ENCODE results near the gene LRRC38.
"Not testable (repeated sequence)": the region's sequence is repeated elsewhere in the genome, so short reads cannot be mapped to it uniquely, and the experiment has no call there.

The LRRC38 gene

GRCh38 chr1:13465515-13465914 is 48.3 kb downstream of the LRRC38 start:
- no peak for DNase-seq

DNA sequence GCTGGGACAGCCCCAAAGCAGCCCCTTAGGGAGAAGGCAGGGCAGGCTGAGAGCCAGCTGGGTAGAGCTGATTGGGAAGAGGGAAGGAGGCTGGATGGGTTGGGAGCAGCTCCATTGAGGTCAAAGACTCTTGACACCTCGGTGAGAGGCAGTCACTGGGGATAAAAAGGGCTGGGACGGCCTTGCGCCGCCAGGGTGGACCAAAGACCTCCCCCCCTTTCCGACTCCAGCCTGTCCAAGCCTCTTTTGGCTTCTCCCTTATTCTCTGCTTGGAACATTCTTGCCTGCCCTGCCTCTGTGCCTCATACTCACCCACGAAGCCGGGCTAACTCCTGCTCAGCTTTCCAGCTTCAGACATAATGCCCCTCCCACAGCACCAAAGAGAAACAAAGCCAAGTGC is 51.1 kb downstream of the LRRC38 start:
- DNase-seq: no peak

GRCh38 chr1:13461977-13462376 is 51.8 kb downstream of the LRRC38 start:
- DNase-seq: no peak

GRCh38 chr1:13456904-13457532 is 56.8 kb downstream of the LRRC38 start:
- DNase-seq: no peak

GRCh38 chr1:13451399-13451965 is 62.3 kb downstream of the LRRC38 start:
- no peak for DNase-seq

DNA sequence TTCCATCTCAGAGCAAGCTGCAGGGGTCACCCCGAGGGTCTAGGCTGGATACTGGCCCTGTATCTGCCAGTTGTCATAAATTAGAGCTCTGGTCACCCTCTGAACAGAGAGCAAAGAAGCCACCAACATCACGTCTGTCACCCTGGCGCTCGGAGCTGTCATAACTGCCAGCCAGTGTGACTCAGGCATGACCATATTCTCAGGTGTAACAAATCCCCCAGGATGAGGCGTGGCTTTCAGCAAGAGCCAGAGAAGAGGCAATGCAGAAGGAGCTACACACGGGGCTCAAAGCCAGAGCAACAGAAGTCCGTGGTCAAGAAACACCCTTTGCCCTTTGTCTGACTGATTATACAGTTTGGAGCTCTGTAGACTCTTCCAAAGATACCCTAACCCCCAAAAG is 63.6 kb downstream of the LRRC38 start:
- DNase-seq: no peak

DNA sequence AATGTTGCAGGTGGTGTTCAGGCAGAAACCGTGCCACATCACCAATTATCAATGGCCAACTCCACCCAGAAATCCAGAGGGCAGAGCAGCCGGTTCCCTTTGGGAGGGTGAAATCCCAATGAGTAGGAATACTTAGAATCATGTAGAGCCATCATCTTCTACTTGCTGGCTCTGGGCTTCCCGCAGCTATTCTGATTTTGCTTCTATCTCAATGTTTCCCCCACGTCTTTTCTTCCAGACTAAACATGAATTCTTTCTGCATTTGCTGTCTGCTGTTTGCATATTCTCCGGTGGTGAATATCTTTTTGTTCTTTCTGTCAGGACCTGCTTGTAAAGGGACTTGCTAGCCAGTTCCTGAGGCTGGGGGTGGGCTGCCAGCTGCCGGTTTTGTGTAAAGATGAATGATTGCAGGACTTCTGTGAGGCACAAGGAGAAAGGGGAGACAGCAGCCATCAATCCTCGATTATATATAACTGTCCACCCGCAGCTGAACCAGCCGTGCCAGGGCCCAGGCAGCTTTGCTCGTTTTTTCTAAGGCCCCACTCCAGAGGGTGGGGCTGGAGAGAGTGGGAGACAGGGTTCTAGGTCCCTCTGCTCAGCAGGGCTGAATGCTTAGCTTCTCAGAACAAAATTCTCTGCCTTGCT is 70.3 kb downstream of the LRRC38 start:
- DNase-seq: no peak

DNA sequence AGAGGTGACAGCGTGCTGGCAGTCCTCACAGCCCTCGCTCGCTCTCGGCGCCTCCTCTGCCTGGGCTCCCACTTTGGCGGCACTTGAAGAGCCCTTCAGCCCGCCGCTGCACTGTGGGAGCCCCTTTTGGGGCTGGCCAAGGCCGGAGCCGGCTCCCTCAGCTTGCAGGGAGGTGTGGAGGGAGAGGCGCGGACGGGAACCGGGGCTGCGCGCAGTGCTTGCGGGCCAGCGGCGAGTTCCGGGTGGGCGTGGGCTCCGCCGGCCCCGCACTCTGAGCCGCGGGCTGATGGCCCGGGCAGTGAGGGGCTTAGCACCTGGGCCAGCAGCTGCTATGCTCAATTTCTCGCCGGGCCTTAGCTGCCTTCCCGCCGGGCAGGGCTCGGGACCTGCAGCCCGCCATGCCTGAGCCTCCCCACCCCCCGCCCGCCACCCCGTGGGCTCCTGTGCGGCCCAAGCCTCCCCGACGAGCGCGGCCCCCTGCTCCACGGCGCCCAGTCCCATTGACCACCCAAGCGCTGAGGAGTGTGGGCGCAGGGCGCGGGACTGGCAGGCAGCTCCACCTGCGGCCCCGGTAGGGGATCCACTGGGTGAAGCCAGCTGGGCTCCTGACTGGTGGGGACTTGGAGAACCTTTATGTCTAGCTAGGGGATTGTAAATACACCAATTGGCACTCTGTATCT is 74.6 kb downstream of the LRRC38 start:
- DNase-seq: not testable (repeated sequence)

- DNase-seq: no peak
Measured at GRCh38 chr1:13435458-13435857, 78.3 kb downstream of the LRRC38 start.

DNA sequence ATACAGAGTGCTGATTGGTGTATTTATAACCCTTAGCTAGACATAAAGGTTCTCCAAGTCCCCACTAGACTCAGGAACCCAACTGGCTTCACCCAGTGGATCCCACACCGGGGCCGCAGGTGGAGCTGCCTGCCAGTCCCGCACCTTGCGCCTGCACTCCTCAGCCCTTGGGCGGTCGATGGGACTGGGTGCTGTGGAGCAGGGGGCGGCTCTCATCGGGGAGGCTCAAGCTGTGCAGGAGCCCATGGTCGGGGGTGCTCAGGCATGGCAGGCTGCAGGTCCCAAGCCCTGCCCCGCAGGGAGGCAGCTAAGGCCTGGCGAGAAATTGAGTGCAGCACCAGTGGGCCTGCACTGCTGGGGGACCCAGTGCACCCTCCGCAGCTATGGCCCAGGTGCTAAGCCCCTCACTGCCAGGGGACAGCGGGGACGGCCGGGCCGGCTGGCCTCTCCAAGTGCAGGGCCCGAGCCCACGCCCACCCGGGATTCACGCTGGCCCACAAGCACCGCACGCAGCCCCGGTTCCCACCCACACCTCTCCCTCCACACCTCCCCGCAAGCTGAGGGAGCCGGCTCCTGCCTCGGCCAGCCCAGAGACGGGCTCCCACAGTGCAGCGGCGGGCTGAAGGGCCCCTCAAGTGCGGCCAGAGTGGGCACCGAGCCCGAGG is 80.0 kb downstream of the LRRC38 start:
- not testable (repeated sequence) for DNase-seq

DNA sequence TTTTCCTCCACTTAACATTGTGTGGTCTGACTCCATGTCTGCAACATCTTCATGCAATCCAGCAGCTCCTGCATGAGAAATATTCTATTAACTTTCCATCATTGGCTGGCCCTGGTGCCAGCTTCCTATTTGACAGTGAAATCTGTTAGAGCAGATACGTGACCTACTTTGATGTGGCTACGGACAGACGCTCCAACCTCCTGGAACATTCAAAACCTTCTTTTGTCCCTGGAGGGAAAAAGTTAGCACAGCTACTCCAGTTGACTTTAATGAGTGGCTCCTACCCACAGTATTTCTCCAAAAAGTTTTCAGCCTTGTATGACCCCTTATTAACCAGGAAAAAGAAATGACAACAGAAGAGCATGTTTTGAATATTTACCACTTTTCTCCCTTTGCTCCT is 81.6 kb downstream of the LRRC38 start:
- DNase-seq: no peak

GRCh38 chr1:13430495-13430894 is 83.3 kb downstream of the LRRC38 start:
- DNase-seq: no peak
